ENCODE data around the gene NHERF2. TPM values are rescaled to one million over a fixed set of nuclear protein-coding genes. Genes with fewer than 3 reads are reported as not detected.

NHERF2 gene
- 36.7 TPM for polyA plus RNA-seq (ENCODE audit: insufficient read length)

DNA sequence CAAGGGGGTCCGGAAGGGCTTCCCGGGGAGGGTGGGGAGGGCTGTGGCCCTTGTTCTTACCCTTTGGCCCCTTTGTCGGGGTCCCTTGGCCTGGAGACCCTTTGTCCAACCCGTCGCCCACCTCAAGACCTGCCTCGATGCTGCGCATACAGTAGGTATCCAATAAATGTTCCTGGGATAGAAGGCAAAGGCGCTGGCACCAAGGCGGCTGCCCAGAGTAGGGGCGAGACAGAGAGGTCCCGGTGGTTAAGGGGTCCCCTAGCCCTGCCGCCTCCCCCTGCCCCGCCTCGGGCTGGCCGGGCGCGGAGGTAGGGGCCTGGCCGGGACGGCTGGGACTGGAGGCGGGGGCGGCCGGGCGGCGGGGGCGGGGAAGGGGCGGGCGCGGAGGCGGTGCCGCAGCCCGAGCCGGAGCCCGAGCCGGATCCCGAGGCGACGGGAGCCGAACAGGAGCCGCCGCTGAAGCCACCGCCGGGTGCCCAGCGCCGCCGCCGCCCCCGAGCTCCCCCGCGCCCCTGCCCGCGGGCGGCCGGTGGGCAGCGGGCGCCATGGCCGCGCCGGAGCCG, at the start of gene NHERF2:
Gene NHERF2, plus strand, starts transcription at position 442 of the 563 bp plus-strand sequence. Its CDS starts 104 bp downstream, at position 546.
- no peak for DNase-seq (ENCODE audit: low read depth)

DNA sequence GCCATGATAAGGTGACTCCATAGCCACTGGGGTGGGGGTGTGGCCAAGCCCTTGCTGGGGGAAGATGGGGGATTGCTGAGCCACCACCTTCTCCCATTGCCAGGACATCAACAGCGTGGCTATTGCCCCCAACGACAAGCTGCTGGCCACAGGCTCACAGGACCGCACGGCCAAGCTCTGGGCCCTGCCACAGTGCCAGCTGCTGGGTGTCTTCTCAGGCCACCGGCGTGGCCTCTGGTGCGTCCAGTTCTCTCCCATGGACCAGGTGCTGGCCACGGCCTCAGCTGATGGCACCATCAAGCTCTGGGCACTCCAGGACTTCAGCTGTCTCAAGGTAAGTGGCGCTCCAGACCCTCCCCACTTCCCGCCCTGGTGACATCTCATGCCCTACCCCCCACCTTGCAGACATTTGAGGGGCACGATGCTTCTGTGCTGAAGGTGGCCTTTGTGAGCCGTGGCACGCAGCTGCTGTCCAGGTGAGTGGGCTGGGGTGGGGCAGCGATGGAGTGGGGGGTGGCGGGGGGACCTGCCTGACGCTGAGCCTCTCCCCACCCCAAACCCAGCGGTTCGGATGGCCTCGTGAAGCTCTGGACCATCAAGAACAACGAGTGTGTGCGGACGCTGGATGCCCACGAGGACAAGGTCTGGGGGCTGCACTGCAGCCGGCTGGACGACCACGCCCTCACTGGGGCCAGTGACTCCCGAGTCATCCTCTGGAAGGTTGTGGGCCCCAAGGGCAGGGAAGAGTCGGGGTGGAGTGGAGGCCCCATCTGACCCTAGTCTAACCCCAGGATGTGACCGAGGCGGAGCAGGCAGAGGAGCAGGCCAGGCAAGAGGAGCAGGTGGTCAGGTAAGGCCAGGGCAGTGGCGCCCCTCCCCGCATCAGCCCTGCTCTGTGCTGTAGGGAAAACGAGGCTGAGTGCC, 49.5 kb upstream of the NHERF2 start:
- no peak for DNase-seq (ENCODE audit: low read depth)

DNA sequence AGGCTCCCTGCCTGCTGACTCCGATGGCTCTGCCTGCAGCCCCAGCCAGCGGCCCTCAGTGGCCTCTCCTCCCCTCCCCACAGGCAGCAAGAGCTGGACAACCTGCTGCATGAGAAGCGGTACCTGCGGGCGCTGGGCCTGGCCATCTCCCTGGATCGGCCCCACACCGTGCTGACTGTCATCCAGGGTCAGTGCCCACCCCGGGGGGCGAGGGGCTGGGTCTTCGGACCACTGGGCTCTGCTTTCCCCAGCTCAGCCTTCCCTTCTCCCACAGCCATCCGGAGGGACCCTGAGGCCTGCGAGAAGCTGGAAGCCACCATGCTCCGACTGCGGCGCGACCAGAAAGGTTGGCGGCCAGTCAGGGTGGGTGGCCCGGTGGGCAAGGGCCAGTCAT, 48.8 kb upstream of the NHERF2 start:
- no peak for DNase-seq (ENCODE audit: low read depth)

DNA sequence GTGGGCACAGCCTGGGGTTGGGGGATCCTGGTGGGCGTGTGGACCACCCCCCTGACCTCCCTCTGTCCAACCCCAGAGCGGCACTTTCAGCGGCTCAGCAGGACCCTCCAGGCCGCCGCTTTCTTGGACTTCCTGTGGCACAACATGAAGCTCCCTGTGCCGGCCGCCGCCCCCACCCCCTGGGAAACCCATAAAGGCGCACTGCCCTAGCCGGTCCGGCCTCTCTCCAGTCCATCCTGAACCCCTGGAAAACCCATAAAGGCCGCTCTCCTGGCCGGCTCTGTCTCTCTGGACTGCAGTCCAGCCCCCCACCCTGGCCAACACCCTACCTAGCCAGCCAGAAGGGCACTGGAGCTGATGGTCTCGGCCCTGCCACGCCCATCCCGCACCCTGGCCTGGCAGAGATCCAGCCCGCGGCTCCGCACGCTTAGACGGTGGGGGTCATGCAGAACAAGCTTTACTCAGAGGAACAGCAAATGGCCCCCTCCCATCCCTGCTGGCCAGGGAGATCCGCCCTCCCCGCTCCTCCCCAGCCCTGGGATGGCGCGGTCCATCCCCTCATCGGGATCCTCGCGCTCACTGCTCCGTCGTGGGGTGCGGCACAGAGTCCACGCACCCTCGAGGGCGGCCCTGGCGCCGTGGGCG, 48.1 kb upstream of the NHERF2 start:
- no peak for DNase-seq (ENCODE audit: low read depth)

DNA sequence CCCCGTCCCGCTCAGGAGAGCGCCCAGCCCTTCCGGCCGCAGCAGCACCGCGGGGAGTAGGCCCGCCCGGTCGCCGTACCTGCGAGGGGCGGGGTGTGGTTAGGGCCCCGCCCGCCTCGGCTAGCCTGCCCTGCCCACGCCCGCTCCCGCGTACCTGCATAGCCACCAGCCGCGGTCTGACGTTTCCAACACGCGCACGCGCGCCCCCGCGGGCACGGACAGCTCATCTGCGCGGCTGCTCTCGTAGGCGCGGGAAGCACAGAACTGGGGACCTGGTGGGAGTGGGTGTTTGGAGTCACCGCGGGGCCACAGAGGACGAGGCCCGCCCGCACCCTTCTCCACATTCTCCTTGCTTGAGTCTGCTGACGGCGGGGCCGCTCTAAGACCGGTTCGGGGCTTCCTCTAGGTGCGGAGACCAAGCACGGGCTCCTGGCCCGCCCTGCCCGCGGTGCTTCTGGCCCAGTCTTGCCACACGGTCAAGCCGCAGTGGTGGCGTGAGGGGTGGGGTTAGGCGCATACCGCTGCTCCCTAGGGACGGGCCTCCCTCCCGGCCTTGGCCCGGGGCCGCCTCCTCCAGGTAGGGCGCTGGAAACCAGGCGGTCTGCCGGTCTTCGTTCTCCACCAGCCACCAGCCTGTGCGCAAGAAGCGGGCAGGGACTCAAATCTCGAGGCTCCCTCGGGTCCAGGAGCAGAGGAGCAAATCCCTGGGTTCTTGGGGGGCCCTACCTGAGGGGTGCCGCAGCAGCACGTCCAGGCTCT, 47.3 kb upstream of the NHERF2 start:
- no peak for DNase-seq (ENCODE audit: low read depth)

DNA sequence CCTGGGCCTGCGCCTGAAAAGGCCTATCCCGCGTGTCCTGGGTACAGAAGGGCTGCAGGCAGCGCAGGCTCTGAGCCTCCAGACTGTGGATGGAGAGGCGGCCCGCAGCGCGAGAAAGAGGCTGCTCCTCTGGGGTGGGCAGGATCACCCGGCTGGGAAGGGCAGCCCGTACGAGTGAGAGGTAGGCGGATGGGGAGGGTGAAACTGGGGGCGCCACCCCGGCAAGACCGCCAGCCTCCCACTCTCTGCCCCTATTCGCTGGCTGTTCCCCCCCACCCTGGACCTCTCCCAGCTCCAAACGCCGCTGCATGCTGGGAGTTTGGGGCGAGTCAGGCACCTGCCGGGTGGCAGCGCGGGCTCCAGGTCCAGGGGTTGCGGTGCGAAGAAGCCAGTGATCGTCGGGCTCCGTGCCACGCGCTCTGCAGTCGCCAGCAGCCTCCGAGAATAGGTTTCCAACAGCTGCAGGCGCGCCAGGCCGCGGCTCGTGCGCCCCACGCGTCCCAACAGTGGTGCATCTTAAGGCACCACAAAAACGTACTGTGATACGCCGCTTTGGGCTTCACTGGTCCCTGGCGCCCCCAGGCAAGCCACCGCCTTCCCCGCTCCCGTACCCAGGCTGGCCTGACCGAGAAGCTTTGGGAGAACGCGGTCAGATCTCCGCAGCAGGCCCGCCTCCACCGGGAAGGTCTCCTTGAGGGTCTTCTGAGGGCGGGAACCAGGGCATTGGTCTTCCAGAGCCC, 46.5 kb upstream of the NHERF2 start:
- DNase-seq (ENCODE audit: low read depth), result no peak

DNA sequence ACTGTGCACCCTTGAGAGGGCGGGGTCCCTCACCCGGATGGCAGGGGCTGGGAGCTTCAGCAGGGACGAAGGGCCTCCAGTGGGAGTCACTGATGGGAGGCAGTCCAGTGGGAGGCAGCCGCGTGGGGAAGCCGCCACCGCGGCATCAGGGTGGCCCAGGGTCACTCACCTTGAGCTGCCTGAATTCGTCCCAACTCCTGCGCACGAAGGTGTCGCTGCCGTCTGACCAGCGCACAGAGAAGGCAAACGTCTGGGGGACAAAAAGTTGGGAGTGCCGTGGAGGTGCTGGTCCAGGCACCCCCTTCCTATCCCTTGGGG, 46.0 kb upstream of the NHERF2 start:
- no peak for DNase-seq (ENCODE audit: low read depth)

DNA sequence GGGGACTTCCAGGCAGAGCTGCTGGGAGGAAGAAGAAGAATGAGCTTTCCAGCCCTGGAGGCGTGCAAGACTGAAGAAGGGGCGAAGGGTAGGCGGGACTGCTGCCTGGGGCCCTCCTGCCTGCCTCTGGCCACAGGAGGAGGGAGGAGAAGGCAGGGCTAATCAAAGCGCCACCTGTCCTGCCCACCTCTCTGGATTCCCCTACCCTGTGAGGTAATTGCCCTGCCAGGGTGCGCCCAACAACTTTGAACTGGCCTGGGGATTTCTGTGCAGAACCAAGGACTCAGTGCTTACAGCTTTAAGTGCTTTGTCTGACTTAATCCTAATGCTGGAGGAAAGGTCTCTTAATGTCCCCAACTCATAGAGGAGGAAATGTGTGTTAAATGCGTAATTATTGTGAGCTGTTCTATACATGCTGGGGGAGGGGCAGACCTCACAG, 45.3 kb upstream of the NHERF2 start, which contains the start of gene NOXO1:
Gene NOXO1, minus strand, starts transcription at position 72 of the 439 bp plus-strand sequence. CDS start 290 bp downstream, outside the sequence.
- DNase-seq (ENCODE audit: low read depth), result no peak

DNA sequence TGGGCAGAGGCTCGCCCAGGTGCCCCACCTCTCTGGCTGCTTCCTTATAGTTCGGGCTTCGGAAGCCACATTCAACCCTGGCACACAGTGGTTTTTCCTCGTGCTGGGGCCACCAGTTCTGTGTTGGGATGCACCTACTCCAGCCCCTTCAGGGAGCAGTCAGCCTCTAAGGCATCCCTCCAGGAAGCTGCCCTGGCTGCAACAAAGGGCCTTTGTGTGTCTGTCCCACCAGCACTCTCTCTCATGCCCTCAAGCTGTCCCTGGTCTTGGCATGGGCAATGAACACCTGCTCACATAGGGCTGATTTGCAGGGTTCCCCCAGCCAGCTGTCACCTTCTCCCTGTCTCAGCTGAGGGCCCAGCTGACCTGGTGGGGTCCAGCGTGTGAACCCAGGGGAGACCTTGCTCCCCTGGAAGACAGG, 44.7 kb upstream of the NHERF2 start:
- no peak for DNase-seq (ENCODE audit: low read depth)

DNA sequence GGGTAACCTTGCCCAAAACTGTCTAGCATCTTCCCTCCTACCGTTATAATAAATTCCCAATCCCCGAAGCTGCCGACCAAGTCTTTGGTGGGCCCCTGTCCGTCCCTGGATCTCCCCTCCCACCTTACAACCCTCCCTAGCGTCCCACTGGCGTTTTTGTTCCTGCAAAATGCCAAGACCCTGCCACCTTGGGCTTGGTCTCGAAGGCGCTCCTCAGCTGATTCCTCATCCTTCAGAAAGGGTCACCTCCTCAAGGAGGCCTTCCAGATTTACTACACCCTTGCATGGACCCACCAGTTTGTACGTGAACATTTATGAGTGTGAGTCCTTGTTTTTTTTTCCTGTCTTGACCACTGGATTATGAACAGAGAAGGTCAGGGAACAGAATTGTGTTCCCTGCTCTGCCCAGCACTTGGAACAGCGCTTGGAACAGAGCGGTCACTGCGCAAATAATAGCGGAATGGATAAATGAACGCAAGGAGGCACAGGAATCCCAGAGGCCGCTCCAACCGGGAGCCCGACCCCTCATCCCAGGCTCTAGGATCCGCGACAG, 43.6 kb upstream of the NHERF2 start:
- DNase-seq (ENCODE audit: low read depth), result no peak

DNA sequence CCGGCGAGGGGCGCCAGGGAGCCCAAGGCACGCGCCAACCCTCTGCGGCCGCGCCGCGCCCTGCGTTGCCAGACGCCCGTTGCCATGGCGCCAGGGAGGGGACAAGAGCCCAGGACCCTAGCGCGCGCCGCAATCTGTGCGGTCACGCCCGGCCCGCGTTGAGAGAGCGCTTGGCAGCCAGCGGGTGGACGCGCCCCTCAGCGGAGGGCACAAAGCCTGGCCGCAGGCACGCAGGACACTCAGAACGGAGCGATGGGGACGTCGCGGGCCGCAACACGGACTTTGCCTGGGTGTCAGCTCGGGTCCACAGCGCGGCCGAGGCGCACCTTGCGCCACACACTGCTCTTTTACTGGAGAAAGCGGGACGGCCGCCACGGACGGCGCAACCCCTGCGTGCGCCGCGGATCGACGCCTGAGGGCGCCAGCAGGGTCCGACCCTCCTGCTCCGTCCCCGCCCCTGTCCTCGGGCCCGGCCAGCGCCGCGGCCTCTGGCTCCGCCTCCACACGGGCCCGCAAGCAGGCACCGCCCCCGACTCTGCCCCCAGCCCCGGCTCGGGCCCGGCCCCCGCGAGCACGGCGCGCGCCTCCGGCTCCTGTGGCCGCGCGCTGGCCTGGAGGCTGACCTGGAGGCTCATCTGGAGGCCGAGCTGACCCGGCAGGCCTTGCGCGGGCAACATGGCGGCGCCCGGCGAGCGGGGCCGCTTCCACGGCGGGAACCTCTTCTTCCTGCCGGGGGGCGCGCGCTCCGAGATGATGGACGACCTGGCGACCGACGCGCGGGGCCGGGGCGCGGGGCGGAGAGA, 43.0 kb upstream of the NHERF2 start, which contains the start of gene GFER:
Gene GFER, plus strand, starts transcription at position 650 of the 803 bp plus-strand sequence. Its CDS starts 26 bp downstream, at position 676.
- peak; percentile 60 for DNase-seq (ENCODE audit: low read depth)

DNA sequence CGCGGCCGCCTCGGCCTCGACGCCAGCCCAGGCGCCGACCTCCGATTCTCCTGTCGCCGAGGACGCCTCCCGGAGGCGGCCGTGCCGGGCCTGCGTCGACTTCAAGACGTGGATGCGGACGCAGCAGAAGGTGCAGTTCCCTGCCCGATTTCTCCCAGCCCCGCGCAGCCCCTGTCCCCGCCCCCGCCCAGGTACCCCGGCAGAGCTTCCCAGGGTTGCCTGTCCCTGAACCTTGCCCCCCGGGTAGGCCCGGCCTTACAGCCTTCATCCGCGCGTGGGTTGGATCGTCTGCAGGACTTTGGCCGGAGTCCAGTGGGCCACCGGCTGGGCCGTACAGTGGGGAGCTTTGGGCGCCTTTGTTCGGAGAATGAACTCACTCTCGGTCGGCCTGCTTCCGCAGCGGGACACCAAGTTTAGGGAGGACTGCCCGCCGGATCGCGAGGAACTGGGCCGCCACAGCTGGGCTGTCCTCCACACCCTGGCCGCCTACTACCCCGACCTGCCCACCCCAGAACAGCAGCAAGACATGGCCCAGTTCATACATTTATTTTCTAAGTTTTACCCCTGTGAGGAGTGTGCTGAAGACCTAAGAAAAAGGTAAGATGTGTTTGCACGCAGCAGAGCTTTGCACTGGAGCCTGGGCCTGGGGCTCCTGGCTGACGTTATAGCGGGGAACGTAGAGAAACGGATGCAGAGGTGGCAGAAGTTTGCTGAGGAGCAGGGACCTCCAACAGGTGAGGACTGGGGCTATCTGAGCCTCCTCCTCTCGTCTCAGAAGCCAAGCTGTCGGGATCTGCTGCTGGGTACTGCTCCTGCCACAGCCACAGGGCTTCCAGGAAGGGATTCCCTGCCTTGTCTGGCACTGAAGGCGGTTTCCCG, 42.1 kb upstream of the NHERF2 start:
- no peak for DNase-seq (ENCODE audit: low read depth)

DNA sequence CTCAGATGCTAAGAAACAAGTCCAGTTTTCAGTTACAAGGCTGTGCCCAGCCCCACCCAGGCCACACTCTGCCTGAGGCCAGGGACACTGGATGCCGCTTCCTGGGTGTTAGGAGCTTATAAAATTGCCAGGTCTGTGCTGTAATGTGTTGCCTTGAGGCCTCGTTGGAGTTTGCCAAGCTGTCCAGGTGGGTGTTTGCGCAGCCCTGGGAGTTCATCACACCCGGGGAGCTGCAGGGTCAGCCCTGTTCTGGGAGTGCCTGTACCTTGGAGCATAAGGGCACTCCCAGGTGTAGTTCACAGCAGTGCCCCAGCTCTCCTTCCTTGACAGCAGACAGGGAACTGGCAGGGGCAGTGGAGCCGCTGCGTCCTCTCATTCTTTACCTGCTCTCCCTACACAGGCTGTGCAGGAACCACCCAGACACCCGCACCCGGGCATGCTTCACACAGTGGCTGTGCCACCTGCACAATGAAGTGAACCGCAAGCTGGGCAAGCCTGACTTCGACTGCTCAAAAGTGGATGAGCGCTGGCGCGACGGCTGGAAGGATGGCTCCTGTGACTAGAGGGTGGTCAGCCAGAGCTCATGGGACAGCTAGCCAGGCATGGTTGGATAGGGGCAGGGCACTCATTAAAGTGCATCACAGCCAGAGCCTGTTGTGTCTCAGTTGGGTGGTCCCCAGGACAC, 41.1 kb upstream of the NHERF2 start:
- no peak for DNase-seq (ENCODE audit: low read depth)

DNA sequence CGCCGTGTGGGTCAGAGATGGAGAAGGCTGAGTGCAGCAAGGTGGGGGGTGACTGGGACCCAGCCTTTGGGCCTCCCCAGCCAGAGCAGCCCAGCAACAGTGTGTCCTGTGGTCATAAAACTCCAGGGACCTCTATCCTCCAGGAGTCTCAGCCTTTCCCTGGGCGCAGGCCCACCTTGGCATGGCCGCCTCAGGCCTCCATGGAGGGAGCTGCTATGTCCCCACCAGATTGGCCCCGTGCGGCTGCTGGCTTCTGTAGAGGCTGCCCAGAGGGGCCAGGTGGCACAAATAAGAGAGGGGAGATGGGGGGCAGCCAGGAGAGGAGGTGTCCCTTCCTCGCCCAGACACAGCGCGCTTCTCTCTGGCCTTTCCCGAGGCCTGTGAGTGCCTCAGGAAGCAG, 39.5 kb upstream of the NHERF2 start:
- no peak for DNase-seq (ENCODE audit: low read depth)

DNA sequence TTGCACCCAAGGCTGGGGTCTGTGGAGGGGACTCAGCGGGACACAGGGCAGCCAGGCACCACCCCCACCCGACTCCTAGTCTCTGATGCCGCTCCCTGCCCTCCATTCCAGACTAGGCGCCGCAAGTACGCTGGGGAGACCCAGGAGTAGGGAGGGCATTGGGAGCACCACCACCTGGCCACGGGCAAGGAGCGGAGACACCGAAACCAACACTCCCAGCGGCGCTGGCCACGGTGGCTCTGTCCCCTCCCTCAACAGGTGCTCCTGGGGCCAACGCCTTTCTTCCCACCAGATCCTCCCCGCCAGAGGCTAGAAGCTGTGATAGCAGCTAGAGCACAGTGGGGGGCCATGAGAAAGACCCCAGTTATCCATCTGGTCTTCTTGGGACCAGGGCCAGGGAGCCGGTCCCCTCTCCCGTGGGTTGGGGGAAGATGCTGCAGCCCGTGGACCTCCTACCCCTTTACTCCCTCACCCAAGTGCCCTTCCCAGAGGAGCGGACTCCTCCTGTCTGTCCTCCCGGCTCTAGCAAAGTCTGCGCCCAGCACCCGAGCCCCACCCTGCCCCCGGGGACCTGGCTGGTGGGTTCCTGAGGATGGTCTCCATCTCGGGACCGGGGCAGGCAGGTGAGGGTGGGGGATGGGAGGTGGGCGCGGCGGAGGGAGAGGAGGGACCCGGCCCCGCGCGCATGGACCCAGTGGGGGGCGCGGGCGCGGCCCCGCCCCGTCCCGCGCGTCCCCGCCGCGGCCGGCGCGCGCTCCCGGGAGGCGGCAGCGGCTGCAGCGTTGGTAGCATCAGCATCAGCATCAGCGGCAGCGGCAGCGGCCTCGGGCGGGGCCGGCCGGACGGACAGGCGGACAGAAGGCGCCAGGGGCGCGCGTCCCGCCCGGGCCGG, 37.2 kb upstream of the NHERF2 start, which contains the start of gene SYNGR3:
Gene SYNGR3, plus strand, starts transcription at position 762 of the 892 bp plus-strand sequence. CDS start 133 bp downstream, outside the sequence.
- no peak for DNase-seq (ENCODE audit: low read depth)

DNA sequence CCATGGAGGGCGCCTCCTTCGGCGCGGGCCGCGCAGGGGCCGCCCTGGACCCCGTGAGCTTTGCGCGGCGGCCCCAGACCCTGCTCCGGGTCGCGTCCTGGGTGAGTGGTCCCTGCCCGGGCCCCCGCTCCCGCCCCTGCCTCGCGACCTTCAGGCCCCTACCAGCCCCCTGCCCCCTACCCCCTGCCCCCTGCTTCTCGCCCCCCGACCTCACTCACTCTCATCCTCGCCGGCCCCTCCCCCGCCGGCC, 36.7 kb upstream of the NHERF2 start:
- no peak for DNase-seq (ENCODE audit: low read depth)

Measured in forelimb muscle (tissue), 1 donor.